Measurements from ENCODE around the gene PLXNA4. TPM values are rescaled to one million over a fixed set of nuclear protein-coding genes. Genes with fewer than 3 reads are reported as not detected.

The PLXNA4 gene
- polyA plus RNA-seq, 4 donors: 13.1 to 14.7 (median 13.6) TPM

DNA sequence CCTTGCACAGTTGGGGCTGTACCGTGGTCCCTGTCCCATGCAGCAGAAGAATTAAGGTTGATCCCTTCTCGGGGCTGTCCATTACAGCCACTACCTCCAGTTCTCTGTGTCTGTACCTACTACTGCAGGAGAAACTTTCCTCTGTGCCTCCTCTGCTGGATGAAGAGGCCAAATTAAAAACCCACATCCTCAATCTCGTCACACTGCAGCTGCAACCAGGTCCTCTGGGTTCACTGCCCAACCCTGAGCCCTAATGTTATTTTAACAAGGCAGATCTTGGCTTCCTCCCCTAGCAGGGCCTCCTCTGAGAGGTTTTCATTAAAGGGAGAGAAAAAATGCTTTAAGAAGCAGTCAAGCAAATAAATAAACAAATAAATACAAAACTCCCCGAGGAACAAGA, 66.6 kb downstream of the PLXNA4 start:
- DNase-seq (ENCODE audit: low read depth in 4 of 4, low spot score in 3 of 4): no peak

DNA sequence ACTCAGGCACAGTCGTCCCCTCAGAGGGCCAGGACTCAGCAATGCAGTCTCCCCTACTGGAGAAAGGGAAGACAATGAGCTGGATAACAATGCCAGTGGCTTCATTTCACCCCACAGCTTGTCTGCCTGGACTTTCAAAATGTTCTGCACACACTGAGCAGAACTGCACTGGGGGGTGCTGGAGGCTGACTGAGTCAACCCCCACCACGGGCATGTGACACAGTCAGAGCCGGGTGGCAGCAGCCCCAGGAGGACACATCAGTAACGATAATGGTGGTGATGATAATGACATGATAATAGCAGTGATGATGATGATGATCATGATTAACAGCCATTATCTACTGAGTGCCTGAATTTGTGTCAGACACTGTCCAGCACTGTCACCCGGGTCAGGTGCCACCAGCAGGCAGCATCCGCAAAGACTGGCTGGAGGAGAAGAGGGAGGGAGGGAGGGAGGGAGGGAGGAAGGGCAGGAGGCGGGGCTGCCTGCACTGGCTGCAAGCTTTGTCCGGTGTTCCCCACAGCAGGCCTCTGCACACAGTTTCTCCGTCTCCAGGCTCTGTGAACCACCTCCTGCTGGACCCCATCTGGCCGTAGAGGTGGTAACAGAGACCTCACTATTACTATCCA, 67.4 kb downstream of the PLXNA4 start:
- DNase-seq (ENCODE audit: low read depth in 4 of 4, low spot score in 3 of 4): no peak

DNA sequence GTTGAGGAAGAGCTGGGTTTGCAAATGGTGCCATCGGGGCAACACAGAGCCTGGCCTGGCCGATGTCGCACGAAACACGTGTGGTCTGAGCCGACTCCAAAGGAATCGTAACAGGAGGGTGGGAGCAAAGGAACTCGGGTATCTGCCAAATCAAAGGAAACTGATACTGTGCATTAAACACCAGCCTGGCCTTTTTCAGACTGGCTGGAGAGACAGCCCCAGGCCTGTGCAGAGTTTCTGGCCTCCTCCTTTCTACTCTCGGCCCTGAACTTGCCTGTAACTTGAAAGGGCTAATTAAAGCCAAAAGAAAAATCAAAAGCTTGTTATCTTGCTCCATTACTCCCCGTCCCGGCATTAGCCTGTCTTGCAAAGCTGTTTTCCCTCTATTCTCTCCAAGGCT, 71.4 kb downstream of the PLXNA4 start:
- no peak for DNase-seq (ENCODE audit: low read depth in 4 of 4, low spot score in 3 of 4)

DNA sequence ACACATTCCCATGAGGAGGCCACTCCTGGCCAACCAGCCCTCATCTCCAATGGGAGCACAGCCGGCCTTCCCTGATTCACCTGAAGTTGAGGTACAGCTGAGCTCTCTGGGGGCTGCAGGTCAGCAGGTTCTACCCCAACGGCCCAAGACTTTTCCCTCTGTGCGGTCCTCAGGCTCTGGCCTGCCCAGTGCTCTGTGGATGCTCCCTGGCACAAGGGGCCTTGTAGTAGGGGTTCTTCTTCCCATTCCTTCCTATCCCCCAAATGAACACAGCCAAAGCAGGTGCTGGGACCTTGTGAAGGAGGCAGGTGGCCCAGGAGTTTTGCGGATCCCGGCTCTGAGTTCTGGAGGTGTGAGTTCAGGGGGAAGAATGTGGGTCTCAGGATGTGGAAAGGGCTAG, 72.2 kb downstream of the PLXNA4 start:
- no peak for DNase-seq (ENCODE audit: low read depth in 4 of 4, low spot score in 3 of 4)

DNA sequence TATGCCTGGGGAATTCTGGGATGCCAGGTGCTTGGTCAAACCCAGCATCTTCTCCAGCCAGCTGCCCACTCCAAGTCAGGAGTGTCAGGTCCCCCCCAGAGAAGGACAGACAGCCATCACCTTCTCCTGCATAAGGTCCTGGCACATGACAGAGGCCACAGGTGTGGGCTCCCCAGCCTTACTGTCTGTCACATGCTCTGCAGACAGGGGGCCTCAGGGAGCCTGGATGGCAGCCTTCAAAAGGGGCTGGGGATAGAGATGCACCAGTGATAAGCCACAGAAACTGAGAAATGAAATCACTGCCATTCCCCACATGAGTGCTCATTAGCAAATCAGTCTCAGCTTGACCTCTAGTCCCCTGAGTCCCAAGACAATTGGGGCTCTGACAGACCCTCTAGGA, 72.9 kb downstream of the PLXNA4 start:
- no peak for DNase-seq (ENCODE audit: low read depth in 4 of 4, low spot score in 3 of 4)

DNA sequence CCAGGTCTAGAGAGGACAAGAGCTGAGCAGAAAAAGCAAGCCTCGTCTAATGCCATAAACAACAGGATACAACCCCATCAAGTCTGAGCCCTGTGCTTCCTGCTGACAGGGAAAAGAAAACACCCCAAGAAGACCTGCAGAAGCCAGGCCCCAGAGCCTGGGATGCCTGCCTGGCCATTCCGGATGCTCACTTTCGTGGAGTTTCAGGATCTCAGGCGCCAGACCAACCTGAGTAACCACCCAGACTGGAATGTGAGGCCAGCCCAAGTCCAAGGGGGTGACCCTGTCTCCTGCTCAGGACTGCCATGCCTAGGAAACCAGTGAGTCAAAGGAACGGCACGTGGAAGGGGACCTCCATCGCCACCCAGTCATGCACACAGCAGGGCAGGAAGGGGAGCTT, 74.3 kb downstream of the PLXNA4 start:
- DNase-seq (ENCODE audit: low read depth in 4 of 4, low spot score in 3 of 4): no peak

GRCh38 chr7:132500727-132501440, 75.4 kb downstream of the PLXNA4 start:
- no peak for DNase-seq (ENCODE audit: low read depth in 4 of 4, low spot score in 3 of 4)

- DNase-seq (ENCODE audit: low read depth in 4 of 4, low spot score in 3 of 4): no peak
Measured at GRCh38 chr7:132499487-132499886, 76.8 kb downstream of the PLXNA4 start.

DNA sequence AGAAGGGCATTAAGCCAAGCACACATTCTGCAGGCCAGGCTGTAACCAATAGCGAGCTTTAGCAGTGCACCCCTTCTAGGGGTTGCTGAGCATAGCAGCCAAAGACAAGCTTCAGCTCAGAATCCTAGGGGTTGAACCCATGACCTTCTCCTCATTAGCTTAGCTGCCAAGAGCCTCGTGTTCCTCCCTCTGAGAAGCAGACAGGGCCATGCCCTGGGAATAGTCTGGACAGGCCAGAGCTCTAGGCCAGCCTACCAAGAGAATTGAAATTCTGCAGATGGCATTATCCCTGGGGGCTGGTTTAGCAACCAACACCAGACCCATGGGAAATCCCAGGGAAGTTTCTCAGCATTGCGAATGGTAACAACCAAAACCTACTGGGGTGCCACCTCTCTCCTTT, 77.2 kb downstream of the PLXNA4 start:
- DNase-seq (ENCODE audit: low read depth in 4 of 4, low spot score in 3 of 4): no peak

DNA sequence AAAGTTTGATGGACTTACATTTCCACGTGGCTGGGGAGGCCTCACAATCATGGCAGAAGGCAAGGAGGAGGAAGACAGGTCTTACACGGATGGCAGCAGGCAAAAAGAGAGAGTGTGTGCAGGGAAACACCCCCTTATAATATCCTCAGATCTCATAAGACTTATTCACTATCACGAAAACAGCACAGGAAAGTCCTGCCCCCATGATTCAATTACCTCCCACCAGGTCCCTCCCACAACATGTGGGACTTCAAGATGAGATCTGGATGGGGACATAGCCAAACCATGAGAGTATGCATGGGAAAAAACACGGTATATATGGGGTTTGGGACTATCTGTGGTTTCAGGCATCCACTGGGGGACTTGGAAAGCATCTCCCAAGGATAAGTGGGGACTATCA, 78.0 kb downstream of the PLXNA4 start:
- no peak for DNase-seq (ENCODE audit: low read depth in 4 of 4, low spot score in 3 of 4)

DNA sequence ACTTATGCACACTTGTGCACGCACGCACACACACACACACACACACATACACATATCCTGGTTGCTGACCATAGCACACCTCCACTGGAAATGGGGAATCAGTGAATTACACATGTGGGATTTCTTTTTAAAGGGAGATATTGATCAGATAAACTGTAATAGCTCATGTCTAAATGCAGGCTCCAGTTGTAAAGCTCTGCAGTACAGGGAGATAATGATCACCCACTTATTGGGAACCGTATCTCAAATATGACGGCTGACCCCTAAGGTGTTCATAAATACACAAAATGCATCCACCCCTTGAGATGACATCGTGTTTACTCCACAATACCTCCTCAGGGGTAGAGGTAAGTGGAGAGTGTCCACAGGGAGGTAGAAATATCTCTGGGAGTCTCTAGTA, 79.2 kb downstream of the PLXNA4 start:
- DNase-seq (ENCODE audit: low read depth in 4 of 4, low spot score in 3 of 4): no peak

DNA sequence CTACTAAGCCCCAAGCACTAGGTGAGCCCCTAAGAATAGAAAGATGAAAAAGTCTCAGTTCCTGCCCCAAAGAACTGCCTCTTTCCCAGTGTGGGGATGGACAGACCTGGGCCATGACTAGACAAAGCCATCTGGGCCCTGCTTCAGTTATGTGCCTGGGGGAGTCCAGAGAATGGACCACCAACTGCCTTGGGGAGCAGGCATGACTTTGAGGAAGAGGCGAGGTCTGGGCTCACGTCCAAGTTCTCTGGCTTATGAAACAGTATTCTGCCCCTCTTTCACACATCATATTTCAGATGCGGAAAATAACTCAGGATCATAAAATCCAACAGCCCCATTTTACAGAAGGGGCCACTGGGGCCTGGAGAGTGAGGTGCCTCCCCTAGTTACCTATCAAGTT, 80.3 kb downstream of the PLXNA4 start:
- DNase-seq (ENCODE audit: low read depth in 4 of 4, low spot score in 3 of 4): no peak

DNA sequence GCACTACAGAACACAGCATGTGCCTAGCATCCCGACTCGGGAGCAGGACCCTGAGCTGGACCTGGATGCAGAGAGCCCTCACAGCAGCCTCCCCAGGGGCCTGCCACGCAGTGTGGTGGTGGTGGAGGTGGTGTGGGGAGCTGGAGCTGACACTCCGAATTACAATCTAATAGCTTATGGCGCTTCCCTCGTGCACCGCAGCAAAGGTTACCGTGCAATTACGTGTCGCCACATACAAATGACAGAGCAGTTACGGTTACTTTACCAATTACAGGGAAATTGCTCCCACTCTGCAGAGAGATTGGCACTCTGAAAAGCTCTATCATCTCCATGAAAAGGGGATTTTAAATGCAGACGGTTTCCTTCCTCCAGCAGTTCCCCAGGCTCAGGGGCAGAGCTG, 81.8 kb downstream of the PLXNA4 start:
- no peak for DNase-seq (ENCODE audit: low read depth in 4 of 4, low spot score in 3 of 4)

- DNase-seq (ENCODE audit: low read depth in 4 of 4, low spot score in 3 of 4): no peak
Measured at GRCh38 chr7:132492823-132493445, 83.3 kb downstream of the PLXNA4 start.

- DNase-seq (ENCODE audit: low read depth in 4 of 4, low spot score in 3 of 4): no peak
Measured at GRCh38 chr7:132491391-132491945, 84.8 kb downstream of the PLXNA4 start.

DNA sequence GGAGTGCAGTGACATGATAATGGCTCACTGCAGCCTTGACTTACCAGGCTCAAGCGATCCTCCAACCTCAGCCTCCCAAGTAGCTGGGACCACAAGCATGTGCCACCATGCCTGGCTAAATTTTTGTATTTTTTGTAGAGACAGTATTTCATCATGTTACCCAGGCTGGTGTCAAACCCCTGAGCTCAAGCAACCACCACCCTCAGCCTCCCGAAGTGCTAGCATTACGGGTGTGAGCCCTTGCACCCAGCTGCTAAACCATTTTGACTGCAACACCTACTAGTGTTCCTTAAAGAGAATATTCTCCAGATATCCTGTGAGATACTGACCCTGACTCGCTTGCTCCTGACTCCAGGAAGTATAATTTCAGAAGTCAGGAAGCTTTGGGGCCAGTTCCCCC, 85.8 kb downstream of the PLXNA4 start:
- DNase-seq (ENCODE audit: low read depth in 4 of 4, low spot score in 3 of 4): no peak

DNA sequence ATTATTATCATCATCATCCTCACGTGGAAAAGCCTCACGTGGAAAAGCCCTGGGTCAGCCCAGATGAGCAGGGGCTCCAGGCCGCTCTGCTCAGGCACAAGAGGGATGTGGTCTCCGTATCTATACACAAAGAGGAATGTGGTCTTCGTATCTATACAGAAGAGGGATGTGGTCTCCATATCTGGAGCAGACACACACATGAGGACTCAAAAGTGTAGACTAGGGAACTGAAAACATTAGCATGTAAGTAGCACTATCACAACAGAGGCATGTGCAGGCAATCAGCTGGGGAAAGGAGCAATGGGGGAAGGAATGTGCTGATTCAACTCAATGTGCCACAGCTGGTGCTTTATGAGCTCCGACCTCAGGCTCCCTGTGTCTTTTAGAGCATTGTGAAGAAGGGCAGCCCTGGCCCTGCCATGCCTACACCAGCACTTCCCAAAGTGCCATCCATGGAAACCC, 86.5 kb downstream of the PLXNA4 start:
- DNase-seq (ENCODE audit: low read depth in 4 of 4, low spot score in 3 of 4): no peak

DNA sequence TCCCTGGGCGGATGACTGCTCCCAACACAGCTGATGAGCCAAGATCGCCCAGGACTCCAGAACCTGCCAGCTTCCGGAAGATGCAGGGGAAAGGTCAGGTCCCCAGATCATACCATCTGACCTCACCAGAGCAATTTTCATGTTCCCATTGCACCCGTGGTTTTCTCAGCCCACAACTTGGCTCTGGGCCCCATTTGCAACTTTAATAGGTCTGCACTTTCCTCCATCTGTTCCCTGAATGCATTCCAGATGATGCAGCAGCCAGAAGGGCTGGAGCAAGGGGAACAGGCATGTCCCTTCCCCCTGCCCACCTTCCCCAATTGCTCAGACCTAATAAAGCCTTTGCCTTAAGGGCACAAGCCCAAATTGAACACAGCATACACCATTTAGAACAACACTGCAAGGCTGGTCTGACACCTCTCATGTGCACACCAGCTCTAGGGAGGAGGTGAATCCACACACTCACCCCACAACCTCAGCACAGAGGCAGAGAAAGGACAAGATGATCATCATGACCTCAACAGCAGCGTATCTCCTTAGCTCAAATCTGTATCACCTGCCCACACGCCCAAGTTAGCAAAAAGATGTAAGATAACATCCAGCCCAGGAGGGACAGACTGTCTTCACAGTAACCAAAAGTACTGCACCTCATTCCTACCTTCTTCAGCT, 87.5 kb downstream of the PLXNA4 start:
- no peak for DNase-seq (ENCODE audit: low read depth in 4 of 4, low spot score in 3 of 4)

- DNase-seq (ENCODE audit: low read depth in 4 of 4, low spot score in 3 of 4): peak in 1 of 4 donors; percentile 14
Measured at GRCh38 chr7:132486274-132486610, 90.0 kb downstream of the PLXNA4 start.

- no peak for DNase-seq (ENCODE audit: low read depth in 4 of 4, low spot score in 3 of 4)
Measured at GRCh38 chr7:132485600-132486273, 90.5 kb downstream of the PLXNA4 start.

DNA sequence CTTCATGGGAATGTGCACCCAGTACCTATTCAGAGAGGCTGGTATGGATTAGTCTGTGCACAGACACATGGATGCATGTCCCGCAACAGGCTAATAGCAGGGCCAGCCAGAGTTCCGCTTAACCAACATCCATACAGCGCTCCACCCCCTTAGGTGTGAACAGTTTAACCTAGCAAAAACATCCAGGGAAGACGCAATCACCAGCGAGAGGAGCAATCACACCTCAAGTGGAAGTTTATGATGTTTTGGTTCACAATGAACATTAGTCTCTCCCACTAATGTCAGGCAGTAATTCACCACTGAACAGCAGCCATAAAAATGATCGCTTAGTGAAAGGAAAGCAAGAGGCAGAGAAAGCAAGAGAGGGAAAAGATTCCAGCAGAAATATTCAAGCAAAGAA, 91.1 kb downstream of the PLXNA4 start:
- peak in 3 of 4 donors; percentile 26 to 55 (median 36) for DNase-seq (ENCODE audit: low read depth in 4 of 4, low spot score in 3 of 4)

All from right renal pelvis (tissue), 4 donors.